Stimulated activated CD4-positive, alpha-beta T cell treated with anti-CD3 and anti-CD28 coated beads, Interleukin-4, amount 100 ng/mL, for 24 hours (primary cell): ENCODE measurements around the gene TCF12.

Experiments
- DNase-seq: peaks from one replicate; pipeline ENCODE4 v3.0.0-alpha.2; 2020

Gene TCF12

GRCh38 chr15:56918046-56918938, at the start of gene TCF12:
Gene TCF12 (plus strand): TSS chr15:56918644. CDS start chr15:56919914, 1,270 bp downstream.
- peak; percentile 90 for DNase-seq

GRCh38 chr15:56869573-56869972, 48.9 kb upstream of the TCF12 start:
- peak; percentile 34 for DNase-seq

GRCh38 chr15:56871185-56871584, 47.3 kb upstream of the TCF12 start:
- no peak for DNase-seq

- no peak for DNase-seq
These were observed 46.6 kb upstream of the TCF12 start for GRCh38 chr15:56871867-56872266.

GRCh38 chr15:56877255-56877970, 41.0 kb upstream of the TCF12 start:
- no peak for DNase-seq

- DNase-seq, result no peak
These were observed 38.9 kb upstream of the TCF12 start for GRCh38 chr15:56879502-56879901.

GRCh38 chr15:56883088-56883487, 35.4 kb upstream of the TCF12 start:
- DNase-seq, result no peak

- no peak for DNase-seq
These were observed 32.0 kb upstream of the TCF12 start for GRCh38 chr15:56886363-56886931.

- DNase-seq, result peak; percentile 81
These were observed 31.3 kb upstream of the TCF12 start for GRCh38 chr15:56886932-56887781.

- DNase-seq, result no peak
These were observed 30.5 kb upstream of the TCF12 start for GRCh38 chr15:56887782-56888438.

- no peak for DNase-seq
These were observed 28.4 kb upstream of the TCF12 start for GRCh38 chr15:56890038-56890437.

- no peak for DNase-seq
These were observed 26.5 kb upstream of the TCF12 start for GRCh38 chr15:56891852-56892440.

- DNase-seq, result no peak
These were observed 25.6 kb upstream of the TCF12 start for GRCh38 chr15:56892659-56893363.

- no peak for DNase-seq
These were observed 25.1 kb upstream of the TCF12 start for GRCh38 chr15:56893364-56893678.

GRCh38 chr15:56894601-56895000, 23.8 kb upstream of the TCF12 start:
- no peak for DNase-seq

GRCh38 chr15:56901931-56902330, 16.5 kb upstream of the TCF12 start:
- no peak for DNase-seq

GRCh38 chr15:56906766-56907165, 11.7 kb upstream of the TCF12 start:
- DNase-seq, result no peak

- no peak for DNase-seq
These were observed 7.6 kb upstream of the TCF12 start for GRCh38 chr15:56910801-56911200.

- no peak for DNase-seq
These were observed 5.2 kb upstream of the TCF12 start for GRCh38 chr15:56913241-56913640.

GRCh38 chr15:56913670-56914069, 4.8 kb upstream of the TCF12 start:
- DNase-seq, result no peak

GRCh38 chr15:56915888-56916287, 2.6 kb upstream of the TCF12 start:
- no peak for DNase-seq
